GM19324 (cell line): ENCODE measurements around the gene SLC17A7.
"Not testable (repeated sequence)": the region's sequence is repeated elsewhere in the genome, so short reads cannot be mapped to it uniquely, and the experiment has no call there.

Experiments used
- ATAC-seq: cut with Tn5 transposase; IDR thresholded peaks from one replicate; pipeline ENCODE4 v1.9.1; 2021; ENCODE audit warnings: mild to moderate bottlenecking, moderate library complexity; ENCODE audit not compliant: unreplicated experiment, low FRiP score

SLC17A7 gene

GRCh38 chr19:49441210-49441959 lies at the start of gene SLC17A7:
SLC17A7 (minus strand) TSS chr19:49441527; CDS start chr19:49441379, 148 bp downstream.
- ATAC-seq, result no peak

- no peak for ATAC-seq
Observed at GRCh38 chr19:49490287-49491029, 49.1 kb upstream of the SLC17A7 start.

- ATAC-seq, result no peak
Observed at GRCh38 chr19:49489601-49490167, 48.4 kb upstream of the SLC17A7 start.

- ATAC-seq, result no peak
Observed at GRCh38 chr19:49488863-49489537, 47.7 kb upstream of the SLC17A7 start.

GRCh38 chr19:49488046-49488862 lies 46.9 kb upstream of the SLC17A7 start:
- ATAC-seq, result no peak

GRCh38 chr19:49487277-49488045 lies 46.1 kb upstream of the SLC17A7 start, which contains the start of gene RPL13A:
RPL13A (plus strand) TSS chr19:49487608; CDS start chr19:49487630, 22 bp downstream.
- peak; percentile 98 for ATAC-seq

- no peak for ATAC-seq
Observed at GRCh38 chr19:49486710-49487276, 45.5 kb upstream of the SLC17A7 start.

- no peak for ATAC-seq
Observed at GRCh38 chr19:49486232-49486631, 44.9 kb upstream of the SLC17A7 start.

GRCh38 chr19:49481020-49481683 lies 39.8 kb upstream of the SLC17A7 start:
- no peak for ATAC-seq

- no peak for ATAC-seq
Observed at GRCh38 chr19:49479975-49480628, 38.8 kb upstream of the SLC17A7 start.

- ATAC-seq, result no peak
Observed at GRCh38 chr19:49475995-49476880, 34.9 kb upstream of the SLC17A7 start.

- ATAC-seq, result no peak
Observed at GRCh38 chr19:49475191-49475917, 34.0 kb upstream of the SLC17A7 start.

GRCh38 chr19:49474542-49474924 lies 33.2 kb upstream of the SLC17A7 start:
- ATAC-seq, result no peak

- ATAC-seq, result peak; percentile 72
Observed at GRCh38 chr19:49473868-49474541, 32.7 kb upstream of the SLC17A7 start, which contains the start of gene FLT3LG. FLT3LG (plus strand) TSS chr19:49474215; CDS start chr19:49474640, 425 bp downstream.

GRCh38 chr19:49473501-49473867 lies 32.2 kb upstream of the SLC17A7 start:
- not testable (repeated sequence) for ATAC-seq

GRCh38 chr19:49472936-49473335 lies 31.6 kb upstream of the SLC17A7 start:
- no peak for ATAC-seq
